HepG2 (cell line): ENCODE measurements around the gene RGN. TPM values are rescaled to one million over a fixed set of nuclear protein-coding genes. Genes with fewer than 3 reads are reported as not detected.
A peak's percentile ranks its signal among the peaks of the same experiment; 100 is the strongest.

Experiments used
- AHDC1 ChIP-seq: sonication (generic); formaldehyde crosslinking; IDR thresholded peaks from 2 replicates; pipeline ENCODE4 v1.5.1; 2020; ENCODE audit warnings: mild to moderate bottlenecking, missing genetic modification reagents, borderline replicate concordance
- MED1 ChIP-seq: sonication (generic); formaldehyde crosslinking; IDR thresholded peaks from 2 replicates; pipeline ENCODE4 v1.4.0; 2020; ENCODE audit warnings: missing genetic modification reagents
- PAXIP1 ChIP-seq: sonication (generic); formaldehyde crosslinking; conservative IDR thresholded peaks from 2 replicates; pipeline ENCODE4 v1.4.0; 2020; ENCODE audit warnings: mild to moderate bottlenecking, missing genetic modification reagents, moderate library complexity
- PPARG ChIP-seq: conservative IDR thresholded peaks from 2 replicates; pipeline ENCODE4 v1.6.1; 2016; ENCODE audit warnings: missing biosample characterization, missing genetic modification reagents
- RARA ChIP-seq: IDR thresholded peaks from 2 replicates; pipeline ENCODE4 v1.6.1; 2016; ENCODE audit warnings: missing genetic modification reagents, missing compliant biosample characterization
- SOX5 ChIP-seq: IDR thresholded peaks from 2 replicates; pipeline ENCODE4 v1.6.1; 2016; ENCODE audit warnings: borderline replicate concordance
- TFE3 ChIP-seq: IDR thresholded peaks from 2 replicates; pipeline ENCODE4 v1.6.1; 2016
- polyA plus RNA-seq, 8 experiments: library from polyadenylated mRNA; depleted of rRNA in 3 of 8; stranded (reverse) in 7 of 8; unstranded in 1 of 8; fragments of >200 nt; fragmentation: Illumina TruSeq in 4 of 8; extraction: Trizol in 4 of 8; gene quantifications; 2 replicates each; pipeline versions ENCODE4 v1.2.1 to v1.2.3, GENCODE V29; 2011 to 2016; ENCODE audit warnings: low read depth in 4 of 8, missing spikeins in 1 of 8, mixed read lengths in 1 of 8; ENCODE audit not compliant: insufficient read depth in 1 of 8
- total RNA-seq, 5 experiments: library from RNA; depleted of rRNA; stranded (reverse); fragments of >200 nt; fragmentation: Illumina TruSeq; extraction: Trizol; gene quantifications; 2 replicates each; pipeline ENCODE4 v1.2.3, GENCODE V29; 2016; ENCODE audit warnings: low read depth in 1 of 5

The RGN gene
- total and polyA plus RNA-seq, 2 of the 13 experiments (the other 11 are each of a cell fraction or from before 2014, with no cell fraction given) = 19.6 to 74.4 TPM

- TF ChIP-seq AHDC1 (CRISPR knock-in tag) = peak; percentile 25; the same call in 1 of the 2 replicates
- peak; percentile 35; the same call in 1 of the 2 replicates for TF ChIP-seq PPARG (CRISPR knock-in tag)
- peak; percentile 36; the same call in 1 of the 2 replicates for TF ChIP-seq MED1 (CRISPR knock-in tag)
- TF ChIP-seq PAXIP1 (CRISPR knock-in tag) = 0 out of 2 replicates have a peak, but pooled peaks have one; percentile 37
- 0 out of 2 replicates have a peak, but pooled peaks have one; percentile 15 for TF ChIP-seq TFE3 (CRISPR knock-in tag)
- peak; percentile 25; the same call in 1 of the 2 replicates for TF ChIP-seq RARA (CRISPR knock-in tag)
- TF ChIP-seq SOX5 (CRISPR knock-in tag) = peak; percentile 49; the same call in 1 of the 2 replicates
- TF ChIP-seq, all 625 proteins: peak for 24
Observed at GRCh38 chrX:47059142-47059874, 18.9 kb upstream of the RGN start (continued).
